ENCODE data around the gene GSC2. TPM values are rescaled to one million over a fixed set of nuclear protein-coding genes. Genes with fewer than 3 reads are reported as not detected.
A peak's percentile ranks its signal among the peaks of the same experiment; 100 is the strongest.

Gene GSC2
- total RNA-seq, 1 donor from 2014 or later = not detected

GRCh38 chr22:19142394-19142793 lies 7.7 kb downstream of the GSC2 start:
- peaks cover 21% of the 10 kb centered on the region for H3K27me3 Mint-ChIP-seq
- no peak overlapping the region for H3K27ac Mint-ChIP-seq
- H3K4me1 Mint-ChIP-seq (ENCODE audit: unreplicated experiment) = peaks cover 12% of the 10 kb centered on the region
- no peak for DNase-seq (ENCODE audit: extremely low spot score, unreplicated experiment)
- H3K9me3 Mint-ChIP-seq = no peaks in the 10 kb centered on the region
- H3K36me3 Mint-ChIP-seq = peaks cover 5% of the 10 kb centered on the region
- no peak for TF ChIP-seq CTCF (conservative IDR thresholded peaks at IDR 0.05)
- peak overlapping the region; percentile 55 for H3K4me3 Mint-ChIP-seq

- Mint-ChIP-seq H3K36me3 (peaks cover 18% of the 10 kb centered on the region), H3K9me3 (no peaks in the 10 kb centered on the region), H3K4me3 (no peak overlapping the region), H3K27me3 (peaks cover 5% of the 10 kb centered on the region), H3K4me1 (ENCODE audit: unreplicated experiment) (peaks cover 12% of the 10 kb centered on the region), H3K27ac (no peak overlapping the region)
- no peak for TF ChIP-seq CTCF (conservative IDR thresholded peaks at IDR 0.05)
- no peak for DNase-seq (ENCODE audit: extremely low spot score, unreplicated experiment)
Measured at GRCh38 chr22:19139974-19140373, 10.1 kb downstream of the GSC2 start.

GRCh38 chr22:19139001-19139356 lies 11.1 kb downstream of the GSC2 start:
- H3K4me3 Mint-ChIP-seq = no peak overlapping the region

GRCh38 chr22:19138217-19139000 lies 11.7 kb downstream of the GSC2 start:
- Mint-ChIP-seq H3K27me3 (no peaks in the 10 kb centered on the region), H3K4me1 (ENCODE audit: unreplicated experiment) (no peaks in the 10 kb centered on the region), H3K27ac (no peak overlapping the region), H3K36me3 (peaks cover 13% of the 10 kb centered on the region), H3K9me3 (no peaks in the 10 kb centered on the region), H3K4me3 (no peak overlapping the region)
- no peak for DNase-seq (ENCODE audit: extremely low spot score, unreplicated experiment)
- TF ChIP-seq CTCF (conservative IDR thresholded peaks at IDR 0.05) = no peak

More at GRCh38 chr22:19139001-19139356, 11.1 kb downstream of the GSC2 start:
- H3K36me3 Mint-ChIP-seq = peaks cover 13% of the 10 kb centered on the region
- H3K27ac Mint-ChIP-seq = no peak overlapping the region
- peaks cover 3% of the 10 kb centered on the region for H3K4me1 Mint-ChIP-seq (ENCODE audit: unreplicated experiment)
- TF ChIP-seq CTCF (conservative IDR thresholded peaks at IDR 0.05) = no peak
- H3K27me3 Mint-ChIP-seq = no peaks in the 10 kb centered on the region
- no peaks in the 10 kb centered on the region for H3K9me3 Mint-ChIP-seq
- DNase-seq (ENCODE audit: extremely low spot score, unreplicated experiment) = no peak

- no peaks in the 10 kb centered on the region for H3K4me1 Mint-ChIP-seq (ENCODE audit: unreplicated experiment)
- no peaks in the 10 kb centered on the region for H3K27me3 Mint-ChIP-seq
- no peaks in the 10 kb centered on the region for H3K9me3 Mint-ChIP-seq
- H3K27ac Mint-ChIP-seq = no peak overlapping the region
- no peak for DNase-seq (ENCODE audit: extremely low spot score, unreplicated experiment)
- H3K4me3 Mint-ChIP-seq = no peak overlapping the region
- peaks cover 13% of the 10 kb centered on the region for H3K36me3 Mint-ChIP-seq
- no peak for TF ChIP-seq CTCF (conservative IDR thresholded peaks at IDR 0.05)
Measured at GRCh38 chr22:19137384-19138216, 12.5 kb downstream of the GSC2 start.
